Ectodermal cell (in vitro differentiated cells): ENCODE results near the gene TOX2.

ENCODE experiments used
- H3K27ac ChIP-seq: 2 replicates; pipeline ENCODE4 v1.7.0; 2013; ENCODE audit warnings: mild to moderate bottlenecking, low read depth, low read length; ENCODE audit not compliant: insufficient read depth, poor library complexity, severe bottlenecking
- H3K27me3 ChIP-seq: 2 replicates; pipeline ENCODE4 v1.7.0; 2013; ENCODE audit warnings: mild to moderate bottlenecking, low read length; ENCODE audit not compliant: insufficient read depth, control insufficient read depth, poor library complexity, severe bottlenecking
- H3K36me3 ChIP-seq: one replicate; pipeline ENCODE4 v1.7.0; 2013; ENCODE audit warnings: low read length; ENCODE audit not compliant: control insufficient read depth, insufficient read depth
- H3K4me1 ChIP-seq: one replicate; pipeline ENCODE4 v1.7.0; 2013; ENCODE audit warnings: low read length; ENCODE audit not compliant: control insufficient read depth, insufficient read depth
- H3K4me3 ChIP-seq: 2 replicates; pipeline ENCODE4 v1.7.0; 2013; ENCODE audit warnings: low read depth, low read length, control low read depth; ENCODE audit not compliant: insufficient read depth
- H3K9me3 ChIP-seq: 2 replicates; pipeline ENCODE4 v1.7.0; 2013; ENCODE audit warnings: mild to moderate bottlenecking, low read length, moderate library complexity; ENCODE audit not compliant: control insufficient read depth
- WGBS, 2 experiments: methylation state at CpG; one replicate each; pipeline ENCODE4 v1.1.7; 2013; ENCODE audit warnings: missing lambda C conversion rate in 2 of 2; 5-methylcytosine and 5-hydroxymethylcytosine counted together

Gene TOX2

DNA sequence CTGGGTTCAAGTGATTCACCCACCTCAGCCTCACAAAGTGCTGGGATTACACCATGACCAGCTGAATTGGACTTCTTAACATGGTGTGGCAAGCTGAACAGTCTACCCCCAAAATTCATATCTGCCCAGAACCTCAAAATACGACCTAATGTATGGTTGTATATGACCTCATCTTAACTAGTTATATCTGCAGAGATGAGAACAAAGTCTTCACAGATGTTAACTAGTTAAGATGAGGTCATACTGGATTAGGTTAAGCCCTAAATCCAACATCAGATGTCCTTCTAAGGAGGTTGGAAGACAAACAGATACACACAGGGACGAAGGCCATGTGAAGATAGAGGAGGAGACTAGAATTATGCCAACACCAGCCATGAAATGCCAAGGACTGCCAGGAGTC, 169.8 kb downstream of the TOX2 start:
- Histone ChIP-seq H3K4me3 (no peak overlapping the region), H3K27ac (no peak overlapping the region), H3K9me3 (no peaks in the 10 kb centered on the region), H3K36me3 (no peaks in the 10 kb centered on the region), H3K27me3 (no peaks in the 10 kb centered on the region), H3K4me1 (no peaks in the 10 kb centered on the region)
- 87 to 97% methylated on average over 1 to 2 of the region's 2 CpGs for WGBS, 2 experiments

DNA sequence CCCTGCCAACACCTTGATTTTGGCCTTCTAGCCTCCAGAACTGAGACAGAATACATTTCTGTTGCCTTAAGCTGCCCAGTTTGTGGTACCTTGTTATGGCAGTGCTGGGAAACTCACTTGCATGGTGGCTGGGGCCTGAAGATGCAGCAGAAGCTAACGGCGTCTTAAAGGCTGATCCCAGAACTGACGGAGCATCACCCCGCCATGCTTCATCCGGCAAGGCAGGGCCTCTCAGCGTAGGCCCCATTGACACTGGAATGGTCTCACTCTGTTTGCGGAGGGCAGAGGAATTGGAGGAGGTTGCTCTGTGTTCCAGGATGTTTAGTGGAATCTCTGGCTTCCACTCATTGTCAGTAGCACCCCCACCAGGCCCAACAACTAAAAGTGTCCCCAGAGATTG, 170.2 kb downstream of the TOX2 start:
- H3K9me3 ChIP-seq: no peaks in the 10 kb centered on the region
- H3K4me1 ChIP-seq: no peaks in the 10 kb centered on the region
- H3K4me3 ChIP-seq: no peak overlapping the region
- WGBS, 2 experiments: 92 to 94% methylated on average over 7 of the region's 7 CpGs
- no peaks in the 10 kb centered on the region for H3K27me3 ChIP-seq
- H3K36me3 ChIP-seq: no peaks in the 10 kb centered on the region
- no peak overlapping the region for H3K27ac ChIP-seq

DNA sequence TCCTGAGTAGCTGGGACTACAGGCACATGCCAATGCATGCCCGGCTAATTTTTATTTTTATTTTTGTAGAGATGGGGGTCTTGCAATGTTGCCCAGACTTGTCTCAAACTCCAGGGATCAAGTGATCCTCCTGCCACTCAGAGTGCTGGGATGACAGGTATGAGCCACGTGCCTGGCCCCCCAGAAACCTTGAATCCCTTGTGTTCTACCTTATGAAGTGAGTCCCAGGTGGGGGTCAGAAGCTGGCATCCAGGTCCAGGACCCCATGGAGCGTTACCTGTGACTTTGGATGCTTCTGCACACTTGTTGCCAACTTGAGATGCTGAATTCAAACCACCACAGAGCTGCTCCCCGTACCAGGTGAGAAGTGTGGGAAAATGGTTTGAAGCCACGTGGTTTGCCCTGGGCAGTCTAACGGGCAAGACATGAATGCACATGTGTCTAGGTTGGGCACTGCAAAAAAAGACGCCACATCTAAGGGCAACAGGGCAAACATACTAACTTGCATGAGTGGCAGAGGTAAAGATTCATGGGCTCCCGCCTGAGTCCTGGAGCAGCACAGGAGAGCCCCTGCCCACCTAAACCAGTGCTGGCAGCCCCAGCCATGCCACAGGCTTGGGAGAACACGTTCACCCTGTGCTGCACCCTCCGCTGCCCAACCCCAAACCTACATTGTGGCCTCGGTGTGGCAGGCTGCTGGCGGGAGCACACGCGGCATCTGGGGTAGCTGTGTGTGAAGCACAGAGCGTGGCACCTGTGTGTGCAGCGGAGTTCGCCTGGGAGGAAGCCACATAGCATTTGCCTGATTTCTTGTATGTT, 171.2 kb downstream of the TOX2 start:
- Histone ChIP-seq H3K36me3 (no peaks in the 10 kb centered on the region), H3K4me3 (no peak overlapping the region), H3K4me1 (no peaks in the 10 kb centered on the region), H3K27ac (no peak overlapping the region), H3K9me3 (no peaks in the 10 kb centered on the region), H3K27me3 (no peaks in the 10 kb centered on the region)
- WGBS, 2 experiments: 94 to 95% methylated on average over 17 of the region's 17 CpGs

DNA sequence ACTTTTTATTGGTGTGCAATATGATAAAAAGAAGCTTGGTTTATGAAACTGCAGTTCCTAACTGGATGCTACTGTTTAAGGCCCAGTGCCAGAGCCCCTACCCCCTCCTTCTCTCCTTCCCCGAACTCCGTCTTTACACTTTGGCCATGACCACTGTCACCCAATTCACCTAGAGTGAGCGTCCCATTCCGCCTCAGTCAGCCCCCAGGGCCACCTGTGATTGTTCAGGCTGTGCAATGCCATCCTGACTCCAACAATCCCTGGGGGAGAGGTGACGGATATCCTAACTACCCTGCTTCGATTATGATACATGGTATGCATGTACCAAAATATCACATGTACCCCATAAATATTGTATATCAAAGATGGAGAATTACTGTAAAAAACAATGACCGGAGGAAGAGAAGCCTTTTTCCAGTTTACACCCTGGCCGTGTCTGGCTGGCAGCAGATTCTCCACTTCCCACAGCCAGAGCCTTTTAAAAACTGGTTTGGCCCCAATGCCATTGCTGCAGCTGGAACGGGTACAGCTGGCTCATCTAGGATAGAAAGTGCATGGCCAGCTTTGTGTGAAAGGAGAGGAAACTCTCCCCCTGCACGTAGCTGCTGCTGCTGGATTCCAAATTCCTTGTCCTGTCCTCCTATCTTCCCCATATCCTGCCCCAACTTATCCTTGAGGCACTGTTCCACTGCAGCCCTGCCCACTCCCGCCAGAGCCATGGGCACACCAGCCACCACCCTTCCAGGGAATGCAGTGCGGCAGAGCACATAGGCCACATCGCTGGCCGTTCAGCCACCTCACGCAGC, 172.6 kb downstream of the TOX2 start:
- 94 to 95% methylated on average over 13 to 15 of the region's 15 CpGs for whole genome bisulfite sequencing, 2 experiments
- H3K36me3 ChIP-seq: no peaks in the 10 kb centered on the region
- H3K27ac ChIP-seq: no peak overlapping the region
- H3K4me3 ChIP-seq: no peak overlapping the region
- no peaks in the 10 kb centered on the region for H3K9me3 ChIP-seq
- H3K27me3 ChIP-seq: no peaks in the 10 kb centered on the region
- no peaks in the 10 kb centered on the region for H3K4me1 ChIP-seq

DNA sequence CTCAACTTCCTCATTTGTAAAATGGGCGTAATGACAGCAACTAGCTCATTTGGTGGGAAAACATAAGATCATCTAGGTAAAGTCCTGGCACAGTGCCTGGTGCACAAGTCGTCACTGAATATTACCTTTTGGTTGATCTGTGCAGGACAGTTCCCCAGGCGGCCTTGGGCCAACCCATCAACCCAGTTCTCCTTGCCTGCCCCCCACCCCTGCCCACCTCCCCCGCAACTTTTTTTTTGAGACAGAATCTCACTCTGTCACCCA, 173.1 kb downstream of the TOX2 start:
- Histone ChIP-seq H3K36me3 (no peaks in the 10 kb centered on the region), H3K4me1 (no peaks in the 10 kb centered on the region), H3K27ac (no peak overlapping the region), H3K9me3 (no peaks in the 10 kb centered on the region), H3K4me3 (no peak overlapping the region), H3K27me3 (no peaks in the 10 kb centered on the region)
- WGBS, 2 experiments: 93 to 94% methylated on average over 4 of the region's 4 CpGs

DNA sequence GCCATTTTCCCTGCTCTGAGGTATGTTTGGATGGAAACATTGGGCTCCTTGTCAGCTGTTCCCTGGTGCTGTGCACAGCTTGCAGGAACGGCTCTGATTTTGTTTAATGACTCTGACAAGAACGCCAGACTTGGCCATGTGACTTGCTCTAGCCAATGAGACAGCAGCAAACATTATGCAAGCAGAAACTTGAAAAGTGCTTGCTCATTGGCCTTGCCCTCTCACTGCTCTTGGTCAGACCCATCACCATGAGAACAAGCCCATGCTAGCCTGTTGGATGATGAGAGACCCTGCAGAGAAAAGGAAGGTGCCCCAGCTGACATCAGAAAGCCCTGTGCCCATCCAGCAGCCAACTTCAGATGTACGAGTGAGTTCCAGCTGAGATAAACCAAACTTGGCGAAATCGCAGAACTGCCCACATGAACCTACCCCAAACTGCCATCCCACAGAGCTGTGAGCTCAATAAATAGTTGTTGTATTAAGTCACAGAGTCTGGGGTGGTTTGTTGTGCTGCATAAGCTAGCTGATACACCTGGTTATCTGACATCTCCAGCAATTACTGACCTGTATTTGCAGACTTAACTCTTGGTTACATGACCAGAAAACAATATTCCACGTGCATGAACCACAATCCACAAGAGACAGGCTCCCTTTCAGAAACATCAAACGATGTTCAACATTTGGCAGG, 175.5 kb downstream of the TOX2 start:
- Histone ChIP-seq H3K4me3 (no peak overlapping the region), H3K36me3 (no peaks in the 10 kb centered on the region), H3K4me1 (no peaks in the 10 kb centered on the region), H3K27me3 (no peaks in the 10 kb centered on the region), H3K9me3 (no peaks in the 10 kb centered on the region), H3K27ac (no peak overlapping the region)
- 85 to 89% methylated on average over 7 of the region's 7 CpGs for WGBS, 2 experiments

DNA sequence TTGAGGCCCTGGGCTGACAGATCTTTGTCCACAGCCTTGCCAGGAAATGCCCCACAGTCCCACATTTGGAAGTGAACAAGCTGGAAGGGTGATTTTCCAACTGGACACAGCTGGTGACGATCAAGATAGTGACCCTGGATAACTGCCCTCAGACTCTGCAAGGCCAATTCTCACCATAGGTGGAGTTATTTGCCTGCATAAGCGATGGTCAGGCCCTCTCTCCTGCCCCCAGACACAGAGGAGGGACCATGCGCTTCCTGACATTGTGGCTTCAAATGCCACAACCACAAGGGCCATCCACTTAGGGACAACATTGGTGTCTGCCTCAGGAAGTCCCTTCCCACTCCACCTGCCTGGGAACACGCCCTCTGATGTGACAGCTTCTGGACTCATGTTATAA, 176.4 kb downstream of the TOX2 start:
- Histone ChIP-seq H3K4me1 (no peaks in the 10 kb centered on the region), H3K27me3 (no peaks in the 10 kb centered on the region), H3K9me3 (no peaks in the 10 kb centered on the region), H3K4me3 (no peak overlapping the region), H3K36me3 (no peaks in the 10 kb centered on the region), H3K27ac (no peak overlapping the region)
- 81 to 85% methylated on average over 4 of the region's 4 CpGs for WGBS, 2 experiments

DNA sequence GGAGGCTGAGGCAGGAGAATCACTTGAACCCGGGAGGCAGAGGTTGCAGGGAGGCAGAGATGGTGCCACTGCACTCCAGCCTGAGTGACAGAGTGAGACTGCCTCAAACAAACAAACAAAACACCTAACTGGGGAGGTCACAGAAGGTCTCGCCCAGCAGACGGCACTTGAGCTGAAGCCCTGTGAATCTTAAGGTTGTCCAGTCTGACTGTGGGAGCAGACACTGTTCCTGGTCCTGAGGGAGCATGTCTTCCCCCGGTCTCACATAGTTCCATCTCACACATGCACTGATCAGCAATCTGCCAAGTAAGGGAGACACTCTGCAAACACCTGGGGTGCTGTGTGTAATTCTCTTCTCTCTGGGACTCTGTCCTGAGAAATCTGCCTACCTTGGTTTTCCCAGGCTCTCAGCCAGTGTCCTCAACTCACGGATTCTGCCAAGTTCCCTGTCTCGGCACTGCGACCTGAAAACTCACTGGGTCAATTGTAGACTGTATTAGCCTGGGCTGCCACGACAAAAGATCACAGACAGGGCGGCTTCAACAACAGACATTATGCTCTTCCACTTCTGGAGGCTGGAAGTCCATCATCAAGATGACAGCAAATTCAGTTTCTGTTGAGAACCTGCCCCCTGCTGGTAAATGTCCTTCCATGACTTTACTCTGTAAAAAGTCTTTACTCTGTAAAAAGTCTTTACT, 178.0 kb downstream of the TOX2 start:
- Histone ChIP-seq H3K27me3 (no peaks in the 10 kb centered on the region), H3K4me1 (no peaks in the 10 kb centered on the region), H3K36me3 (no peaks in the 10 kb centered on the region), H3K27ac (no peak overlapping the region), H3K9me3 (no peaks in the 10 kb centered on the region), H3K4me3 (no peak overlapping the region)
- 79 to 80% methylated on average over 9 of the region's 9 CpGs for WGBS, 2 experiments

DNA sequence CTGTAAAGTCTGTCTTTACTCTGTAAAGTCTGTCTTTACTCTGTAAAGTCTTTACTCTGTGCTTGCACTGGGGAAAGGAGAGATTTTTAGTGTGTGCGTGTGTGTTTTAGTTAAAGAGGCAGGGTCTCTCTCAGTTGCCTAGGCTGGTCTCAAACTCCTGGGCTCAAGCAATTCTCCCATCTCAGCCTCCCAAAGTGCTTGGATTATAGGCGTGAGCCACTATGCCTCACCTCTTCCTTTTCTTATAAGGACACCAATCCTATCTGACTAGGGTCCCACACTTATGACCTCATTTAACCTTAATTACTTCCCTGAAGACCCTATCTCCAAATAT, 178.6 kb downstream of the TOX2 start:
- H3K4me3 ChIP-seq: no peak overlapping the region
- H3K36me3 ChIP-seq: no peaks in the 10 kb centered on the region
- H3K9me3 ChIP-seq: no peaks in the 10 kb centered on the region
- 71 to 81% methylated on average over 2 of the region's 2 CpGs for WGBS, 2 experiments
- no peaks in the 10 kb centered on the region for H3K4me1 ChIP-seq
- H3K27ac ChIP-seq: no peak overlapping the region
- H3K27me3 ChIP-seq: no peaks in the 10 kb centered on the region

DNA sequence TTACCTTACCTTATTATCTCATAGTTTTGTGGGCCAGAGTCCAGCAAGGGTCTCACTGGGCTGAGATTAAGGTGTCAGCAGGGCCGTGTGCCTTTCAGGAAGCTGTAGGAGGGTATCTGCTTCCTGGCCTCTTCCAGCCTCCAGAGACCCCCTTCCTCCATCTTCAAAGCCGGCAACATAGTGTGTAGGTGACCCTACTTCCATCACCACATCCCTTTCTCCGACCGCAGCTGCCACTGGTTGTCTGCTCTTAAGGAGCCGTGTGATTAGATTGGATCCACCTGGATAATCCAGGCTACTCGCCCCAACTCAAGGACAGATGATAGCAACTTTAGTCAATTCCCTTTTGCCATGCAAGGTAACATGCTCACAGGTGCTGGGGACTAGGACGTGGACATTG, 181.2 kb downstream of the TOX2 start:
- 93 to 94% methylated on average over 7 of the region's 7 CpGs for WGBS, 2 experiments
- H3K4me1 ChIP-seq: no peaks in the 10 kb centered on the region
- no peak overlapping the region for H3K4me3 ChIP-seq
- H3K27me3 ChIP-seq: no peaks in the 10 kb centered on the region
- H3K27ac ChIP-seq: no peak overlapping the region
- H3K9me3 ChIP-seq: no peaks in the 10 kb centered on the region
- no peaks in the 10 kb centered on the region for H3K36me3 ChIP-seq
